Nephron (organoid): Measurements from ENCODE around the gene PCBP3.

Source experiments
- H3K27ac Mint-ChIP-seq, 3 experiments: 2 replicates each; pipeline ENCODE4 v1.8.0; 2020; ENCODE audit warnings: mixed read lengths in 3 of 3, mild to moderate bottlenecking in 2 of 3, moderate library complexity in 1 of 3
- H3K27me3 Mint-ChIP-seq: 2 replicates; pipeline ENCODE4 v1.8.0; 2021; ENCODE audit warnings: low read depth, mild to moderate bottlenecking, moderate library complexity, mixed read lengths
- H3K36me3 Mint-ChIP-seq: 2 replicates; pipeline ENCODE4 v1.8.0; 2020; ENCODE audit warnings: low read depth, mixed read lengths
- H3K4me1 Mint-ChIP-seq: 2 replicates; pipeline ENCODE4 v1.8.0; 2020; ENCODE audit warnings: mixed read lengths
- H3K4me3 Mint-ChIP-seq, 3 experiments: 2 replicates each; pipeline ENCODE4 v1.8.0; 2020; ENCODE audit warnings: mild to moderate bottlenecking in 3 of 3, mixed read lengths in 3 of 3, moderate library complexity in 2 of 3
- H3K9me3 Mint-ChIP-seq: 2 replicates; pipeline ENCODE4 v1.8.0; 2020; ENCODE audit warnings: mixed read lengths
- CTCF ChIP-seq, 3 experiments: fragments of 200-600 bp; sonication (generic); IDR thresholded peaks; one replicate each; pipeline ENCODE4 v1.5.0; 2021; ENCODE audit warnings: antibody characterized with exemption in 3 of 3; ENCODE audit not compliant: unreplicated experiment in 3 of 3

Gene PCBP3

GRCh38 chr21:45937721-45938452 lies 294.4 kb downstream of the PCBP3 start:
- Mint-ChIP-seq H3K9me3 (no peaks in the 10 kb centered on the region), H3K4me3 (no peak overlapping the region), H3K4me1 (peaks cover 20% of the 10 kb centered on the region), H3K36me3 (no peaks in the 10 kb centered on the region), H3K27me3 (peaks cover 9% of the 10 kb centered on the region), H3K27ac (no peak overlapping the region)
- TF ChIP-seq CTCF (IDR thresholded peaks at IDR 0.05; ENCODE audit: unreplicated experiment in 3 of 3), result no peak

- Mint-ChIP-seq H3K4me3 (no peak overlapping the region), H3K27ac (no peak overlapping the region), H3K4me1 (peaks cover 20% of the 10 kb centered on the region), H3K9me3 (no peaks in the 10 kb centered on the region), H3K27me3 (peaks cover 12% of the 10 kb centered on the region), H3K36me3 (no peaks in the 10 kb centered on the region)
- TF ChIP-seq CTCF (IDR thresholded peaks at IDR 0.05; ENCODE audit: unreplicated experiment in 3 of 3), result no peak
Measured at GRCh38 chr21:45938453-45938755, 294.9 kb downstream of the PCBP3 start.

GRCh38 chr21:45938811-45939520 lies 295.4 kb downstream of the PCBP3 start:
- no peak overlapping the region for H3K4me3 Mint-ChIP-seq
- no peaks in the 10 kb centered on the region for H3K36me3 Mint-ChIP-seq
- peaks cover 20% of the 10 kb centered on the region for H3K4me1 Mint-ChIP-seq
- no peak overlapping the region for H3K27ac Mint-ChIP-seq
- no peak for TF ChIP-seq CTCF (IDR thresholded peaks at IDR 0.05; ENCODE audit: unreplicated experiment in 3 of 3)
- H3K27me3 Mint-ChIP-seq, result peaks cover 12% of the 10 kb centered on the region
- no peaks in the 10 kb centered on the region for H3K9me3 Mint-ChIP-seq

- Mint-ChIP-seq H3K4me1 (peaks cover 20% of the 10 kb centered on the region), H3K27ac (no peak overlapping the region)
Measured at GRCh38 chr21:45939521-45940045, 296.1 kb downstream of the PCBP3 start.

GRCh38 chr21:45940091-45940490 lies 296.6 kb downstream of the PCBP3 start:
- TF ChIP-seq CTCF (IDR thresholded peaks at IDR 0.05; ENCODE audit: unreplicated experiment in 3 of 3), result no peak
- peaks cover 9% of the 10 kb centered on the region for H3K27me3 Mint-ChIP-seq
- H3K27ac Mint-ChIP-seq, result no peak overlapping the region
- no peaks in the 10 kb centered on the region for H3K36me3 Mint-ChIP-seq
- H3K4me1 Mint-ChIP-seq, result peaks cover 20% of the 10 kb centered on the region
- H3K9me3 Mint-ChIP-seq, result no peaks in the 10 kb centered on the region
- H3K4me3 Mint-ChIP-seq, result no peak overlapping the region

More at GRCh38 chr21:45939521-45940045, 296.1 kb downstream of the PCBP3 start:
- H3K36me3 Mint-ChIP-seq, result no peaks in the 10 kb centered on the region
- no peak for TF ChIP-seq CTCF (IDR thresholded peaks at IDR 0.05; ENCODE audit: unreplicated experiment in 3 of 3)
- H3K9me3 Mint-ChIP-seq, result no peaks in the 10 kb centered on the region
- H3K4me3 Mint-ChIP-seq, result no peak overlapping the region
- H3K27me3 Mint-ChIP-seq, result peaks cover 9% of the 10 kb centered on the region
